Lung (tissue), 12 donors: ENCODE results near the gene TBC1D22A. TPM values are rescaled to one million over a fixed set of nuclear protein-coding genes. Genes with fewer than 3 reads are reported as not detected.
A peak's percentile ranks its signal among the peaks of the same experiment; 100 is the strongest.

Experiments used
- ATAC-seq: fragments of 200-7000 bp; cut with Tn5 transposase; one replicate; pipeline ENCODE4 v1.9.1; 2020; ENCODE audit warnings: moderate number of reproducible peaks; ENCODE audit not compliant: insufficient read depth, low FRiP score
- DNase-seq, 3 donors: peaks; one replicate each; pipeline ENCODE4 v3.0.0-alpha.2; 2013 to 2017
- H3K27ac ChIP-seq, 2 donors: one replicate each; pipeline ENCODE4 v1.5.1; 2013; ENCODE audit warnings: mild to moderate bottlenecking in 2 of 2, moderate library complexity in 2 of 2, control low read depth in 1 of 2, inconsistent platforms in 1 of 2, low read depth in 1 of 2, low read length in 1 of 2
- H3K27me3 ChIP-seq, 3 donors: one replicate each; pipeline ENCODE4 v1.5.1; 2013; ENCODE audit warnings: low read length in 2 of 3; ENCODE audit not compliant: control insufficient read depth in 3 of 3, insufficient read depth in 3 of 3
- H3K36me3 ChIP-seq, 4 donors: one replicate each; pipeline ENCODE4 v1.5.1; 2013; ENCODE audit warnings: low read length in 4 of 4, mild to moderate bottlenecking in 1 of 4, moderate library complexity in 1 of 4; ENCODE audit not compliant: control insufficient read depth in 4 of 4, insufficient read depth in 4 of 4
- H3K4me1 ChIP-seq, 5 donors: one replicate each; pipeline ENCODE4 v1.5.1; 2013; ENCODE audit warnings: low read length in 5 of 5, mild to moderate bottlenecking in 2 of 5, moderate library complexity in 1 of 5; ENCODE audit not compliant: control insufficient read depth in 5 of 5, insufficient read depth in 5 of 5
- H3K4me3 ChIP-seq: one replicate; pipeline ENCODE4 v1.5.1; 2013; ENCODE audit warnings: mild to moderate bottlenecking, control low read depth, moderate library complexity
- H3K9ac ChIP-seq, 2 donors: one replicate each; pipeline ENCODE4 v1.5.1; 2013; ENCODE audit warnings: low read length in 2 of 2, control low read depth in 1 of 2; ENCODE audit not compliant: insufficient read depth in 1 of 2
- H3K9me3 ChIP-seq, 4 donors: one replicate each; pipeline ENCODE4 v1.5.1; 2013; ENCODE audit warnings: low read length in 3 of 4, mild to moderate bottlenecking in 1 of 4, moderate library complexity in 1 of 4; ENCODE audit not compliant: control insufficient read depth in 4 of 4, insufficient read depth in 3 of 4
- CTCF ChIP-seq: IDR thresholded peaks from 2 replicates; pipeline ENCODE4 v1.5.1; 2012; ENCODE audit warnings: mild to moderate bottlenecking; ENCODE audit errors: control extremely low read depth, extremely low read depth
- WGBS, 2 donors: extraction: QIAGEN DNeasy Blood & Tissue Kit; methylation state at CpG; one replicate each; pipeline ENCODE4 v1.1.7; 2013; 5-methylcytosine and 5-hydroxymethylcytosine counted together
- polyA plus RNA-seq, 2 donors: library from polyadenylated mRNA; stranded (reverse); fragments of 200-250 nt; gene quantifications; one replicate each; pipeline ENCODE4 v1.2.1, GENCODE V29; 2013
- total RNA-seq, 2 donors: library from RNA; depleted of rRNA in 1 of 2; stranded (reverse); fragments of >200 nt in 1 of 2; gene quantifications; one replicate each; pipeline ENCODE4 v1.2.1, GENCODE V29; 2014 to 2021
- donor health status: control.
- donor health status: control.
- donor health status: Bipolar disorder and iron deficiency.
- donor health status: healthy.
- donor health status: DM: yes; HTN: yes; CAD: no.

TBC1D22A gene
- total and polyA plus RNA-seq, 4 donors = 20.2 to 38.4 (median 21.0) TPM

- no peak for ATAC-seq
- no peak overlapping the region for H3K27ac ChIP-seq
These were observed 339.0 kb downstream of the TBC1D22A start for GRCh38 chr22:47101321-47101885.

GRCh38 chr22:47102081-47102480, 339.6 kb downstream of the TBC1D22A start:
- TF ChIP-seq CTCF = no peak
- no peaks in the 10 kb centered on the region for H3K27me3 ChIP-seq
- peaks cover 0 to 17% (median 3%) of the 10 kb centered on the region in 5 donors for H3K4me1 ChIP-seq
- ATAC-seq (no peak), DNase-seq (no peak)
- 93 to 97% methylated on average over 12 of the region's 12 CpGs for WGBS, 2 donors
- no peak overlapping the region for H3K4me3 ChIP-seq
- H3K9me3 ChIP-seq = peaks cover 0 to 3% (median 0%) of the 10 kb centered on the region in 4 donors
- no peak overlapping the region for H3K27ac ChIP-seq
- no peak overlapping the region for H3K9ac ChIP-seq
- peaks cover 0 to 3% (median 0%) of the 10 kb centered on the region in 4 donors for H3K36me3 ChIP-seq

More at GRCh38 chr22:47101321-47101885, 339.0 kb downstream of the TBC1D22A start:
- no peak for TF ChIP-seq CTCF
- no peak for DNase-seq
- no peak overlapping the region for H3K9ac ChIP-seq
- H3K4me3 ChIP-seq = no peak overlapping the region
- peaks cover 0 to 3% (median 0%) of the 10 kb centered on the region in 4 donors for H3K9me3 ChIP-seq
- WGBS, 2 donors = 98 to 99% methylated on average over 16 of the region's 16 CpGs
- peaks cover 0 to 17% (median 3%) of the 10 kb centered on the region in 5 donors for H3K4me1 ChIP-seq
- H3K27me3 ChIP-seq = no peaks in the 10 kb centered on the region
- H3K36me3 ChIP-seq = peaks cover 0 to 3% (median 0%) of the 10 kb centered on the region in 4 donors

DNA sequence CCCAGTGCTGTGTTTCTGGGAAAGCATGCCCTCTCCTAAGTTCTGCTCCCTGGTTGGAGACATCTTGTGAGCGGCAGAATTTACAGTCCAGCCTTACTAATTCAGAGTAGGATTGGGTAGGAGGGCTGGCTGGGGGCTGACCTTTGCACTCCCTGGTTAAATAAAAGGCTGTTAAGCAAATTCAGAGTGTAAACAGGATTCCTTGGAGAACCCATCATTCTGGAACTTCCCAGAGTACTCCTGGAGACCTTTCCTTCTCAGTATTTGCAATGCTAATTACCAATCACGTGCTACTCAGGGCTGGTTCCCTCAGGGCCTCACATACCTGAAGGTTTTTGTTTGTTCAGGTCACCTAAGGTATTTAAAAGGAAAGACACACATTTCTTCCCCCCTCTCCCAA, 340.2 kb downstream of the TBC1D22A start:
- peak in 2 of 3 donors; percentile 33 to 57 for DNase-seq
- no peak overlapping the region for H3K27ac ChIP-seq
- H3K9ac ChIP-seq = no peak overlapping the region
- peaks cover 0 to 3% (median 0%) of the 10 kb centered on the region in 4 donors for H3K36me3 ChIP-seq
- TF ChIP-seq CTCF = no peak
- peaks cover 0 to 3% (median 0%) of the 10 kb centered on the region in 4 donors for H3K9me3 ChIP-seq
- H3K27me3 ChIP-seq = no peaks in the 10 kb centered on the region
- no peak for ATAC-seq
- peaks cover 0 to 17% (median 3%) of the 10 kb centered on the region in 5 donors for H3K4me1 ChIP-seq
- no peak overlapping the region for H3K4me3 ChIP-seq
- 78 to 88% methylated on average over 2 of the region's 2 CpGs for WGBS, 2 donors
